OCI-LY1 (cell line): ENCODE data around the gene IRF1.

Experiments
- CTCF ChIP-seq: fragments of 200-600 bp; sonication (generic), shearing (Covaris generic); IDR thresholded peaks from 2 replicates; pipeline ENCODE4 v1.5.1; 2017; ENCODE audit warnings: mild to moderate bottlenecking, antibody characterized with exemption, low read length, moderate library complexity, mixed read lengths
- EZH2 ChIP-seq: fragments of 200-600 bp; sonication (generic), shearing (Covaris generic); IDR thresholded peaks from 2 replicates; pipeline ENCODE4 v1.8.0; 2017; ENCODE audit warnings: borderline replicate concordance, mixed run types, mild to moderate bottlenecking, antibody characterized with exemption, low read length, moderate library complexity, mixed read lengths

- TF ChIP-seq CTCF (no peak), EZH2 (no peak)
Observed at GRCh38 chr5:132466433-132467286, 23.9 kb downstream of the IRF1 start.
